DMS79 treated with DMSO at 0.1 percent for 48 hours (cell line): Measurements from ENCODE around the gene SLFN12L.
"Not testable (repeated sequence)": the region's sequence is repeated elsewhere in the genome, so short reads cannot be mapped to it uniquely, and the experiment has no call there.

ENCODE experiments used
- DNase-seq: peaks from one replicate; lab custom pipeline; 2025; lab: John Stamatoyannopoulos, UW

The SLFN12L gene

DNA sequence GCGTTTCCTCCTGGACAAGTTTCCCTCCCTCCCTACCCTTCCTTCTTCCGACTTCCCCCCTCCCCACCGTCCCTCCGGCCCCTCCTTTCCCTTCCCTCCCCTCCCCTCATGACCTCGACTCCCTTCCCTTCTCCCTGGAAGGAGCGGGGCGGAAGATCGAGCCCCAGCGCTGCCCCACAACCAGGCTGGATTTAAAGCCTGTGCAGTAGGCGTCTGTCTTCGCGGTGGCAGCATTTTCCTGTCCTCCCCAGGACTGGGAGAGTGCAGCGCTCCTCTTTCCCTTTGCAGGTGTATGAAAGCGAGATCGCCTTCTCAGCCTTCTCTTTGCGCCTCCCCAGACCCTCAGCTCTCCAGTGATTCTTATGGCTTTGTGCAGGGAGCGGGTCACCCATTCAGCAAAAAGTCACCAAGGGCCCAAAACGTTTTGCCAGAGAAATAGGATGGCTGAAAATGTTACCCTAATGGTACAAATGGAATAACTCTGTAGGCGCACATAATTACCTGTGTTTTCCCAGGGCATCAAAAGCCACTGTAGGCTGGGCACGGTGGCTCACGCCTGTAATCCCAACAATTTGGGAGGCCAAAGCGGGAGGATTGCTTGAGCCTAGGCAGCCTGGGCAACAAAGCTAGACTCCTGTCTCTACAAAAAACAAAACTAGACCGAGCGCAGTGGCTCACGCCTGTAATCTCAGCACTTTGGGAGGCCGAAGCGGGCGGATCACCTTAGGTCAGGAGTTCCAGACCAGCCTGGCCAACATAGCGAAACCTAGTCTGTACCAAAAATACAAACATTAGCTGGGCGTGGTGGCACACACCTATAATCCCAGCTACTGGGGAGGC, 40.8 kb downstream of the SLFN12L start:
- DNase-seq, result no peak

DNA sequence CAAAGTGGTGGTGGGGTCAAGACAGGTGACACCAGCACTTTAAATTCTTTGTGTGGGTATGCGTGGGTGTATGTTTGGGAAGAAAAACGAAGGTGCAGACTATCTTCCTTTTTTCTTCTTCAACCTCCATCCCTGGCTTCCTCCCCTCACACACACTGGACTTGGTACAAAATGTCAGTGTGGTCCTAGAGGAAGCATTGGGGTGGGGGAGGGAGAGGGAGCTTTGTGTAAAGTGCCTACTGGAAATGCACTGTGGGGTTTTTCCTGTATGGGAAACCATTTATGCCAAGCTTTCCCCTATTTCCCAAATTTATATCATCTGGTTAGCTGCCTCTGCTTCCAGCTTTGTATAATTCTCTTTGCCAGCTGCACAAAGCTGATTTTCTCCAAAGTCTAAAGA, 44.4 kb downstream of the SLFN12L start:
- DNase-seq, result no peak

DNA sequence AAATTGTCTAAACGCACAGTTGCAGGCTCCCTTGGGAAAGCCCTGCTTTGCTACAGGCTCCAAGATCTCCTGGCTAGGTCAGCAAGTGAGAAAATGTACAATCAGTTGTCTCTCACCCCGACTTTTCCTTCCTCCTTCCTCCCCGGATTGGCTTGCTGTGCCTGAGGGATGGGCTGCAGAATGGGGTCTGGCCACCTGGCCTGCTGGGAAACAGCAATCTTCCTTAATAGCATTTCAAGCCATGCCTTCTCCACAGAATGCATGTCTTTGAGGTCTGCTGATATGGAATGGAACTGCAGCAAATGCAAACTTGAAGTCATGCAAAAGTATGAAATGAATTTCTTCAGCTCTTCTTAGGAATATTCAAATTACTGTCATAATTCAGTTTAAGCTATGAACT, 46.1 kb downstream of the SLFN12L start:
- no peak for DNase-seq

DNA sequence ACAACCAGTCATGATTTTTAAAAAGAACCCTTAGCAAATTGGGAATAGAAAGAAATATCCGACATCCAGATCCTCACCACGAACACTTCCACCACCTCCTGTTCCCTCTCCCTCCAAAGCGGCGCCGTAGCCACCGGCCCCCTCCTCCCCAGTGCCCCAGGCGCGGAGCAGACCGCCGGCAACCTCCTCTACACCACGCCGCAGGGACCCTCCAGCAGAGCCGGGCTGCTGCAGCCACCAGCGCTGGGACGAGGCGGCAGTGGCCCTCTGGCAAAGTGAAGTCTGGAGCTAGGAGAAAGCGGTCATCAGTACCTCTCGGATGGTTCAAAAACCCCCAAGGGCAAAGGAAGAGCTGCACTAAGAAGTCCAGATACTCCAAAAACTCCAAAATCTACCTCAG, 47.5 kb downstream of the SLFN12L start:
- DNase-seq, result no peak

DNA sequence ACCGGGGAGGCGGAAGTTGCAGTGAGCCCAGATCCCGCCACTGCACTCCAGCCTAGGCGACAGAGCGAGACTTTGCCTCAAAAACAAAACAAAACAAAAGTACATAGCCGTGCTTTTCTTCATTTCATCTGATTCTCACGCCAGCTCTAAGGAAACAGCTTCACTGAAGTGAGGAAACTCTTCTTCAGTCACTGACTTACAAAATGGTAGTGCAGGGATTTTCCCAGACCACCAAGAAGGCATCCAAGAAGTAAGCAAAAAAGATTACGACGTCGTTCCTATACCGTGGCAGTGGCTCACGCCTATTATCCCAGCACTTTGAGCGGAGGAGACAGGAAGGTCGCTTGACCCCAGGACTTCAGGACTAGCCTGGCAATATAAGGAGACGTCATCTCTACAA, 48.5 kb downstream of the SLFN12L start:
- no peak for DNase-seq

DNA sequence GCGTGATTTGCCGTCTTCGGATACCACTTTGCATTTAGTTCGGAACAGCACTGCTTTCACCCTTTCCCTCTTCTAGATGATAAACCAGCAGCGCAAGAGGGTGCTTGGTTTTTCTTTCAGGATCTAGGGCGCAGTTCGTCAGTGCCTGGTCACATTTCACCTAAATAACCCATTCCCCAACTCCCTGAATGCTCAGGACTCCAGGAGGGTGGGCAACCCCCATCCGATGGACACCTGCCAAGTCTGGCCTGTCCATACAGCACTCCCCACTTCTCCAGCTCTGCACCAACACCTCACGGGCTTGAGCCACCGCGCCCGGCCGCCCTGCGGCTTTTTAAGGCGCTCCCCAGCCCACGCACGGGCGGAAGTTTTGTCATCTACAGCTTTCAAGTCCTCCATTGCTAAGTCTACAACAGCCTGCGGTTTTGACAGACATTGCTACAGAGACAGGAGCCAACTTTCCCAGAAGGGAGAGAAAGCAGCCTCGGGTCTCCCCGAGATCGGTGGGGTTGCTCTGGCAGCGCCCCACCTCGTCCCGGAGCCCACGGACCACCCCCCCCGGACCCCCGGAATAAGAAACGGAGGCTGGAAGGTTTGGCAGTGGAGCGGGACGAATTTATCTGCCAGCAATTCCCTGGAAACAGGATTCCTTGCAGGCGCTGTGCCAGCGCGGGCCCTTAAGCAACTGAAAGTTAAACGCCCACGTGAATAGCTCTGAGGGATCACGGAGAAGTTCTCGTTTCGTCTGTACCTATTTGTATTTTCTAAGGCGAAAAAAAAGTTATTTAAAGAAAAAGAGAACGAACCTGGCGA, 50.4 kb downstream of the SLFN12L start:
- DNase-seq, result peak; percentile 48

DNA sequence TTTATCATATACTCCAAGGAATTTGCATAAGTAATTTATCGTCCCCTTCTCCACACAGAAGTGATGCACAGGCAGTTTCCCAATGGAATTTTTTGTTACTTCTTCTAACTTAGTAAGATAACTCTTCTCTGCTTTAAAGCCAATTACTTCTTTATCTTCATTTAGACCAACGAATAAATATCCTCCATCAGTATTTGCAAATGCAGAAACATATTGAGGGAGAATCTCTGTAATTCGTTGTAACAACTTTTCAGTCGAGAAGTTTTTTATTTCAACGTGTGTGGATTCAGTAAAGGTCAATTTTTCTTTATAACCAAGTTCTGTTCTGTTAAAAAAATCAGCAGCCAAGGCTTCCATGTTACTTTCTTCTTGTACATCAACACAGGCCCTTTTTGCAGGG, 58.2 kb downstream of the SLFN12L start:
- DNase-seq, result no peak

DNA sequence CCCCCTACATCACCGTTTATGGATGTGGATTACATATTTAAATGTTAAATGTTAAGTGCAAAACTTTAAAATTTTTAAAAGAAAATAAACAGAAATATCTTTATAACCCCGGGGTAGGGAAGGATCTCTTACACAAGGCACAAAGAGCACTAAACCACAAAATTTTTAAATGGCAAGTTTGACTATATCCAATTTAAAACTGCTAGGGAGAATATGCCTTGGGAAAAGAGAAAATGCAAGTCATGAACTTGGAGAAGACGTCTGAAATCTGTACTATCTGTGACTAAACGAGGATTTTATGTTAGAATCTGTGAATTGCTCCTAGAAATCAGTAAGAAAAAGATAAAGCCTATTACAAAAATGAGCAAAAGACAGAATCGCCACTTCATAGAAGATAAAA, 60.2 kb downstream of the SLFN12L start:
- DNase-seq, result no peak

DNA sequence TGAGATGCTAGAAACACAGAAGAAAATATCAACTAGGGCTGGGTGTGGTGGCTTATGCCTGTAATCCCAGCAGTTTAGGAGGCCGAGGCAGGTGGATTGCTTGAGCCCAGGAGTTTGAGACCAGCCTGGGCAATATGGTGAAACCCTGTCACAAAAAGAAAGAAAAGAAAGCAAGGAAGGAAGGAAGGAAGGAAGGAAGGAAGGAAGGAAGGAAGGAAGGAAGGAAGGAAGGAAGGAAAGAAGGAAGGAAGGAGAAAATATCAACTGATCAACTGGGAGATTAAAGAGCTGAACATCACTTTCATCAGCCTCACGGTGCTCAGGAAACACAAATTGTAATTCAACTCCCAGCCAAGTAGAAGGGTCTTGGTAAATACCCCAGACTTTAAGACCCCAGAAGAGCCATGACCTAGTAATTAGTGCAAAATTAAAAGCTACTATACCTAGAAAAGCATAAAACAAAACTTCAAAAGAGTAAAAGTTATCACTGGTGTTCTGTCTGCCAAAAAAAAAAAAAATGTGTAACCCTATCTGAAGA, 61.1 kb downstream of the SLFN12L start:
- no peak for DNase-seq

DNA sequence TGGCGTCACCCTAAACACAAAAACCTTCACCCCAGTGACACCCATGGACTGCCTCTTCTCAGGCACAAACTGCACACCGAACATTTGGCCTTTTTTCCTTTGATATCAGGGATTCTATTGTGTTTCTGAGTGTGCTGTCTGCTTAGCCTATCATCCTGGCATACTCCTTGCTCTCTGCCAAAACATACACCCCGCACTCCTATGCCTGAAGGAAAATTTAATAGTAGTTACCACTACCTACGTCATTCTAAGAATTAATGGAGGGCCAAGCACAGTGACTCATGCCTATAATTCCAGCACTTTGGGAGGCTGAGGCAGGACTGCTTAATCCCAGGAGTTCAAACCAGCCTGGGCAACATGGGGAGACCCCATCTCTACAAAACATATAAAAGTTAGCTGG, 69.0 kb downstream of the SLFN12L start:
- no peak for DNase-seq

DNA sequence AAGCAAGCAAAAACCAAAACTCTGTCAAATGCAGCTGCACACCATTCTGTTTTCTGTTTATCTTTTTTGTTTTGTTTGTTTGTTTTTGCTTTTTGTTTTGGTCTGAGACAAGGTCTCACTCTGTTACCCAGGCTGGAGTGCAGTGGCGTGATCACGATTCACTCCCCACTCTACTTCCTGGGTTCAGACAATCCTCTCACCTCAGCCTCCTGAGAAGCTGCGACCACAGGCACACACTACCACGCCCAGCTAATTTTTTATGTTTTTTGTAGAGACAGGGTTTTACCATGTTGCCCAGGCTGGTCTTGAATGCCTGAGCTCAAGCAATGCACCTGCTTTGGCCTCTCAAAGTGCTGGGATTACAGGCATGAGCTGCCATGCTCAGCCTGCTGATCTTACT, 69.7 kb downstream of the SLFN12L start:
- no peak for DNase-seq

DNA sequence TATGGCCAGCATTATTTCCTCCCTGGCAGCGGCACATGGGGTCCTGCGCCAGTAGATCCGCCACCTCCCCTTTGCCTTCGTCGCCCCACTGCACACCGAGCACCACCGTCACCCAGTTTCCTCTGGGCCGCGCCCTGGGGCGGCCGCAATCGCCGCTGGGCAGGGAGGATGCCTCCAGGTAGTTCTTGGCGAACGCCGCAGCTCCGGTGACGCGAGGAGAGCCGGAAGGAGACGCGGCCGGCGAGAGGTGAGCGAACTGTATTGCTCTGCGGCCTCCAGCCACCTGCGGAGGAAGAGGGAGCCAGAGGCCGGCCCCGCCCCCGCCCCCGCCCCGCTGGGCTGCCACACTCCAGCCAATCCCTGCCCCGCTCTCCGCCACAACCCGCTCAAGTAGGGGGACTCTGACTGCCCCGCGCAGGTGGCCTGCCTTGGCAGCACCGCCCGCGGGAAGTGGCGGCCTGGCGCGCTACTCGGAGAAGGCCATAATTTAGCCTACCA, 77.1 kb downstream of the SLFN12L start:
- DNase-seq, result peak; percentile 73

DNA sequence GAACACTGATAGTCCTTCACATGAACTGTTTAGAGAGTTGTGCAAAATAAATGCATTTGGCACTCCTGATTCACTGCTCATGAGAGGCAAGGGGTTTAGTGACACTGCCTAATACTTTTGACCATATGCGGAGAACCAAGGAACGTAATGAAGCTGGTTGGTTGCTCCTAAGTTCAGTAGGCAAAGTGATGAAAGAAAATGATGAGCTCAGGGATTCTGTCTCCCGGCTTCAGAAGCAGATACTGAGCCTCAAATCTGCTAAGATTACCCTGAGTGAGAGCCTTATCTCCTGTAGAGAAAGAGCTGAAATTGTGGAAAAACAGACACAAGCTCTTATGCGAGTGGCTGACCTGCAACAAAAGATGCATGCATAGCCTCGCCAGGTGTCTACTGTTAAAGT, 83.4 kb downstream of the SLFN12L start:
- not testable (repeated sequence) for DNase-seq

DNA sequence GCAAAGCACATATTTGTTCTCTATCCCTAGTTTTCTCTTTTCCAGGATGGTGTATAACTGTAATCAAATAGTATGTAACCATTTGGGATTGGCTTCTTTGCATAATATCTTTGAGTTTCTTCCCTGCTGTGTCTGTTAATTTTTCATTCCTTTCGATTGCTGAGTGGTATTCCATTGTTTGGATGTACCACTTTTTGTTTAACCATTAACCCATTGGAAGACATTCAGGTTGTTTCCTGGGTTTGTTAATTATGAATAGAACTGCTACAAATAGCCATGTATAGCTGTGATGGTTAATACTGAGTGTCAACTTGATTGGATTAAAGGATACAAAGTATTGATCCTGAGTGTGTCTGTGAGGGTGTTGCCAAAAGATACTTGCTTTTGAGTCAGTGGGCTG, 84.3 kb downstream of the SLFN12L start:
- DNase-seq, result no peak

DNA sequence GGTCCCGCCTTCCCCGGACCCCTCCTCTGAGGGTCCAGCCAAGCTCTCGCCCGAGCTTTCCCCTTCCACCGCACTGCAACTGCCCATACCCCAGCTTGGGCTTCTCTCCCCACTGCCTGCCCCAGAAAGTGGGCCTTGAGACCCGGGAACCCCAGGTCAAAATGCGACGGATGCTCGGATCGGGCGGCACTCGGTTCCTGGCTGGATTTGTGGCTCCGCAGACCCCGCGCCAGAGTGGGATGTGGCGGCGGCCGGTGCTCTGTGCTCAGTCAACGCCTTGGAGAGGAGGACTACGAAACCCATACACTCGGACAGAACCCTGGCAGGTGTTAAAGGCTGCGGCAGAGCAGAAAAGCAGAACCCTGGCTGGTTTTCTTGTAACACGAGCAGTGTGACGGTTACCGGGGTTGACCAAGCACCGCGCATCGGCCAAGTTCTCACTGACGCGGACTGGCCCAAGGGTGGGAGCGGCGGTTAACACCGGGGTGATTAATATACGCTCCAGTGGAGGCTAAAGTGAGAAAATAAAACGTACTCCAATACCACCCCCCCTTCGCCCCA, 88.0 kb downstream of the SLFN12L start:
- DNase-seq, result no peak

DNA sequence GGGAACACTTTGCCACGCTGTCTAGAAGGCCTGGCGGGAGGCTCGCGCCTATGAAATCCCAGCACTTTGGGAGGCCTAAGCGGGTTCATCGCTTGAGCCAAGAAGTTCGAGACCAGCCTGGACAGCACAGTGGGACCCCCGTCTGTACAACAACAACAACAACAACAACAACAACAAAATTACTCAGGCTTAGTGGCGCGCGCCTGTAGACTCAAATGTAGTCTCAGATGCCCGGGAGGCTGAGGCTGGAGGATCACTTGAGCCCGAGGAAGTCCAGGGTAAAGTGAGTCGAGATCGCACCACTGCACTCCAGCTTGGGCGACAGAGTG, 88.6 kb downstream of the SLFN12L start:
- no peak for DNase-seq

DNA sequence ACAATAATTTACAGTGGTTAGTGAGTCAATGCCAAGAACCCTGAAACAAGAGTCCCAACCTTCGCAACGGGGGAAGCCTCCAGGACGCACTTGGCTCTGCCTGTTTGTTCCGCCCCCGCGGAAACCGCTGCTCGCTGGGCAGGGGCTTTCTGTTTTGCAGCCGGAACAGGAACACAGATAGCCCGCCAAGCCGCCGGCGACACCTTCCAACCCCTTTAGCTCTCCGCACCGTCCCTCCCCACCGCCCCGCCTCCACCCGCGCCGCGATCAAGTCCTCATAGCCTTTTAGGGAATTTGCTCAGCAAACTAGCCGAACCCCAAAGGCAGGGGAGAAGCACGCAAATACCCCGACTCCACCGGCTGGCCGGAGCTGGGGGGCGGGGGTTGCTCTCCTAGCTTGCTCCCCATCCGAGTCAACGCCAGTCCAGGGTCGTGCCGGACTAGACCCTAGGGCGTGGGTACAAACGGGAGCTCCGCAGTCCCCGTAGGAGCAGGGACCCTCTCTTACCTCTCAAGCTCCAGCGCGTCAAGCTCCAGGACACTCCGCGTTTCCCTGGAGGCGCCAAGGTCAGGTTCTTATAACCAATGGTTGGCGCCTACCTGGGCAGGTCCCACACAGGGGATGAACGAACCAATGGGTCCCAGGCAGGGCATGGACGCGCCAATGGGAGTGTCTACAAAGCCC, 89.1 kb downstream of the SLFN12L start, which contains the start of gene SLFN13:
Gene SLFN13 (minus strand): TSS at position 553 of the 685 bp plus-strand sequence. CDS start 3,086 bp downstream, outside the sequence.
- DNase-seq, result peak; percentile 62

DNA sequence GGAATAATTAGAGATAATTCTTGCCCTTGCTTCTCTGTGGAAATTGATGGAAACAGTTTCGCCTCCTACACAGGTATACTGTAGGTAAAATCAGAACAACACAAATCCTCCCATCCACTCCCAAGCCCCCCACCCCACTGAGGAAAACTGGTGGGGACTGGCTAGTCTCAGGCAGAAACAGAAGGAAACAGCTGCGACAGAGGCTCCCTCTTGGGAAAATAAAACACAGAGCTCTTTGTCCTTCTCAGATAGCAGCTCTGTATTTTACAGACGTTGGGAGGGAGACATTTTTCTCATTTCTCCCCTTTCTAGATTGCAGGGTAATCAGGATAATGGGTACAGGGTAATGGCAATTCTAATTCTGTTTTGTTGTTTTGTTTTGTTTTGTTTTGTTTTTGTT, 90.0 kb downstream of the SLFN12L start:
- DNase-seq, result peak; percentile 13

DNA sequence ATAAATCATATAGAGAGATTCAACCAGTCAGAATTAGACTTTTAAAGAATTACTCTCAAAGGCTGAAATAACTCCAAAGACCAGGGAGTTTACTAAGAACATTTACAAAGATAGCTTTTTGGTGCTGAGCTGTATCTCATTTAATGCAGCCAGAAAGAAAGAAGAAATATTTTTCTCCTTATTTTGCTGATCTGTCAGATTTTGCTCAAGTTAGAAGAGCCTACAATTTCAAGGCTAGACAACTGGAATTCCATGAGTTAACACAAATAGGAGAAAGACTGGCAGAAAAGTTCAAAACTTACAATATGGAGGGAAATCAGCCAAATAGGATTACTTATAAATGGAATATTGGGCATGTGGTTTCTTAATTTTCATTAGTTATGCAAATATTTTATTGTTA, 99.0 kb downstream of the SLFN12L start:
- DNase-seq, result no peak

DNA sequence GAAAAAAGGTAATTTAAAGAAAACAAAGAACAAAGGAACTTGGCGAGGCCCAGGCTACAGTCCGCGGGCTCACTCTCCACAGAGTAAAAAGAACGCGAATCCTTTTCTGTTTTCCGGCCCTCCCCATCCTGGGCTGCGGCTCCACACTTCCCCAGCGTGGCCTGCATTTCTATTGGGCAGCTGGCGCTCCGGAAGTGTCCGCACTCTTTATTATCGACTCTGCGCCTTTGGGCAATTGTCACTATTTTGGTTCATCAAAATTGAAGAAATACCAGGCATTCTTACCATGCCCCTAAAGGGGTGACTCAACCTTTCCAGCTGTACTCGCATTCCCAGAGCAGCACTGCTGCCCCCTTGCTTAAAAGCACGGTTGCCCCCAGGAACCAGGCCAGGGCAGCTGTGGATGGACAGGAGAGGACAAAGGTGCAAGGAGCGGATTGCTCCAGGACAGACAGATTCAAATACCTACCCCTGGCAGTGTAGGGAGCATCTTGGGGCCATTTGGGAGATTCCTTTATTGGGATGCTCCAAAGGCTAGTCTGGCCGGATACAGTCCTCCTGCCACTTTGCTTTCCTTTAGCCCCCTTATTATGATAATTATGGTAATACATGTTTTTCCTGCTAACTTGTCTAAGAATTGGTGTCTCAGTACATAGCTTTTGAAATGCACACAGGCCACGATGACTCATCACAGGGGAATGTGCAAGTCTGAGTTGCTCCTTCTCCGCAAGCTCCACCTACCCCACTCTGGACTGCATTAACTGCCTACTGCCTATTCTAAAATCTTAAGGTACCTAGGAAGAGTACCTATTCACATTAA, 104.2 kb downstream of the SLFN12L start:
- DNase-seq, result no peak
